ENCODE measurements around the gene DDX39A.
"Not testable (repeated sequence)": the region's sequence is repeated elsewhere in the genome, so short reads cannot be mapped to it uniquely, and the experiment has no call there.

Gene DDX39A

DNA sequence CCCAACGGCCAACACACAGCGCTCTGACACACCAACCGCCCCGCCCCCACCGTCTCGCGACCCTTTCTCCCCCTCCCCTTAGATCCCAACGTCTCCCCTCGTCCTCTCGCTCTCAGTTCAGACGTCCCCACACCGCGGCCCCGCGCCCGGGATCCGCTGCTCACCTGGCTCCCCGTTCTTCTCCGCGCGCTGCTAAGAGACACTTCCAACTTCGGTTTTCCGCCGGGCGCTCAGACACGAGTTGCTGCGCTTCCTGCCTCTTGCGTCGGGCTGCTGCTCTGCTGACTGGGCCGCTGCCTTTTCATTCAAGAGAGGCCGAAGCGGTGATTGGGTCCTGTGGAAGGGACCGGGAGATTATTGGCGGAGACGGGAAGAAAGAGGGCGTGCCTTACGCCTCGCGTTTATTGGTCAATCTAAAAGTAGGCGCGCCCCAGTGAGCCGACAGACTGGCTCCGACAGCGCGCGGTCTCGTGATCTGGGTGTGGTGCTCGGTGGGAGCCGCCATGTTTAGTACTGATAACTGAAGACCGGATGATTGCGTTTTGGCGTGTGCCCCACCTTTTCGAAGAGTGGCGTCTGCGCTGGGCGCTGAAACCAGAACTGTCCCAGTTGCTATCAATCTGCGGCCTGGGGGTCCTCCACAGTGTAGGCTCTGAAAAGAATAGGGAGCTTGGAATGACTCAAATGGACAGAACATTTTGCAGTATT, at the start of gene DDX39A:
Gene DDX39A (minus strand): TSS at position 236 of the 708 bp plus-strand sequence. CDS start 6,121 bp downstream, outside the sequence.
- DNase-seq: peak; percentile 78 to 97

DNA sequence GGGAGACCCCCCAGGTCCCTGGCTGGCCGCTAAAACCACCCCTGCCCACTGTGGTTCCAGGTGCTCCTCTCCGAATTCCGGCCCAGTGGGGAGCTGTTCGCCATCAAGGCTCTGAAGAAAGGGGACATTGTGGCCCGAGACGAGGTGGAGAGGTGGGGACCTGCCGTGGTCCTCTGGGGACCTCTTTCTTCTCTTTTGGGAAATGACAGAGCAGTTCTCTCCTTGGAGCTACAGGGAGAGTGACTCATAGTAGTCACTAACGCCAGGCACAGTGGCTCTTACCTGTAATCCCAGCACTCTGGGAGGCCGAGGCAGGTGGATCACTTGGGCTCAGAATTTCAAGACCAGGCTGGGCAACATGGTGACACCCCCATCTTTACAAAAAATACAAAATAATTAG, 48.7 kb upstream of the DDX39A start:
- DNase-seq: no peak

DNA sequence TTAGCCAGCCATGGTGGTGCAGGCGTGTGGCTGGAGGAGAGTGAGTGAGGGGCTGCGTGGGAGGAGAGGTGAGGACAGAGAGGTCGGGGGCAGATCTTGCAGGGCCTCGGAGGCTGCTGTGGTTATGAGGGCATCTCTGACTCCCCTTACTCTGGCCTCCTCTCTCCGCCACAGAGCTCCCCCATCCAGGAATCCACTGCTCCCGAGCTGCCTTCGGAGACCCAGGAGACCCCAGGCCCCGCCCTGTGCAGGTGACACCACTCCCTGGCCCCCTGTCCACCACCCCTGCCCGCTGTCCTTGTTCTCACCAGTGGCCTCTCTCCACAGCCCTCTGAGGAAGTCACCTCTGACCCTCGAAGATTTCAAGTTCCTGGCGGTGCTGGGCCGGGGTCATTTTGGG, 48.2 kb upstream of the DDX39A start:
- no peak for DNase-seq

GRCh38 chr19:14463747-14464146, 44.6 kb upstream of the DDX39A start:
- DNase-seq: no peak

GRCh38 chr19:14462401-14462800, 43.3 kb upstream of the DDX39A start:
- DNase-seq: not testable (repeated sequence)

DNA sequence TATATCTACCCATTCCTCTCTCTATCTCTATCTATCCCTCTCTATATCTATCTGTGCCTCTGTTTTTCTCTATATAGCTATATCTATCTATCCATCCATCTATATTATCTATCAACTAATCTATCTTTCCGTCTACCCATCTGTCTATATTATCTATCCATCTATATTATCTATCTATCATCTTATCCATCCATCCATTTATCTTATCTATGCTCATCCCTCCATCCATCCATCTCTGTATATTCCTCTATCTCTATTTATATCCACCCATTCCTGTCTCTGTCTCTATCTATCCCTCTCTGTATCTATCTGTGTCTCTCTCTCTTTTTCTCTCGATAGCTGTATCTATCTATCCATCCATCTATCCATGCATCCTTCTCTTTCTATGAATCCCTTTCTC, 41.8 kb upstream of the DDX39A start:
- DNase-seq: no peak

DNA sequence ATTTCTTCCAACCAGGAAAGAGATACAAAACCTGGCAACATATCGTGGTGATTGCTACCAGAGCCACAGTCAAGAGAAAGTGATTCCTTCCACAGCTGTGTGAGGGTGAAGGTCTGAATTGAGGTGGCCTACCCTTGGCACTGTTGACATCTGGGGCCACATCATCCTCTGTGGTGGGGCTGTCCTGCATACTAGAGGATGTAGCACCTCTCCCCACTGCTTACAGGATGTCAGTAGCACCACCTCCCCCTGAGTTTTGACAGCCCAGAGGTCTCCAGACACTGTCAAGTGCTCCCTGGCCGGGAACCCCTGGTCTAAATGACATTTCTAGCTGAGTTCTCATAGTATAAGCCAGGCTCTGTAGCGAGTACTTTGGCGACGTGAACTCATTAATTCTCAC, 40.6 kb upstream of the DDX39A start:
- DNase-seq: no peak

DNA sequence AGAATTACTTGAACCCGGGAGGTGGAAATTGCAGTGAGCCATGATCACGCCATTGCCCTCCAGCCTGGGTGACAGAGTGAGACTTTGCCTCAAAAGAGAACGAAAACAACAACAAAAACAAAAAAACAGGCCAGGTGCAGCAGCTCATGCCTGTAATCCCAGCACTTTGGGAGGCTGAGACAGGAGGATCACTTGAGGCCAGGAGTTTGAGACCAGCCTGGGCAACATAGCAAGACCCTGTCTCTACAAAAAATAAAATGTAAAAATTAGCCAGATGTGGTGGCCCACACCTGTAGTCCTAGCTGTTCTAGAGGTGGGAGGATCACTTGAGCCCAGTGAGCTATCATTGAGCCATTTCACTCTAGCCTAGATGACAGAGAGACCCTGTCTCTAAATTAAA, 33.2 kb upstream of the DDX39A start:
- not testable (repeated sequence) for DNase-seq

DNA sequence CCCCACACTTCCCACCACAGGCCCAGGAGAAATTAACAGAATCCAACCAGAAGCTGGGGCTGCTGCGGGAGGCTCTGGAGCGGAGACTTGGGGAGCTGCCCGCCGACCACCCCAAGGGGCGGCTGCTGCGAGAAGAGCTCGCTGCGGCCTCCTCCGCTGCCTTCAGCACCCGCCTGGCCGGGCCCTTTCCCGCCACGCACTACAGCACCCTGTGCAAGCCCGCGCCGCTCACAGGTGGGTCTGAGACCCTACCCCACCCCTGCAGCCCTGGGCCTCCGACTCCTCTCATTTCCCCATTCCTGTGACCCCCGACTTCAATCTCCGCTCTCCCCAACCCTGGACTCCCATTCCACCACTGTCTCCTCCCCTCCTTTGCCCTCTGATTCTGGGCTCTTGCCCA, 31.7 kb upstream of the DDX39A start:
- no peak for DNase-seq

GRCh38 chr19:14450168-14450874, 31.2 kb upstream of the DDX39A start:
- DNase-seq: no peak

DNA sequence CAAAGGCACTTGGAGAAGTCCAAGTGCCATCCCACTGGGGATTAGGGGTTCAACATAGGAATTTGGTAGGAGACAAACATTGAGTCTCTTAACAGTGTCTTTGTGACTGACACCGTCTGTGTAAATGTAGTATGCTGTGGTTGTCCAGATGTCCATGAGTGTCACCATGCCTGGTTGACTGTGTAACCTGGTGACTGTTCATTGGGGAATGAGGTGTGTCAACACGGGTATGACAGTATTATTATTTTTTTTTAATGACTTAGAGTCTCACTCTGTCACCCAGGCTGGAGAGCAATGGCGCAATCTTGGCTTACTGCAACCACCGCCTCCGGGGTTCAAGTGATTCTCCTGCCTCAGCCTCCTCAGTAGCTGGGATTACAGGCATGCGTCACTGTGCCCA, 30.2 kb upstream of the DDX39A start:
- DNase-seq: no peak

GRCh38 chr19:14446336-14447036, 27.3 kb upstream of the DDX39A start:
- DNase-seq: no peak

GRCh38 chr19:14443632-14444216, 24.6 kb upstream of the DDX39A start:
- no peak for DNase-seq

- DNase-seq: no peak
Measured at GRCh38 chr19:14442891-14443631, 23.9 kb upstream of the DDX39A start.

GRCh38 chr19:14441041-14441938, 22.1 kb upstream of the DDX39A start:
- no peak for DNase-seq

DNA sequence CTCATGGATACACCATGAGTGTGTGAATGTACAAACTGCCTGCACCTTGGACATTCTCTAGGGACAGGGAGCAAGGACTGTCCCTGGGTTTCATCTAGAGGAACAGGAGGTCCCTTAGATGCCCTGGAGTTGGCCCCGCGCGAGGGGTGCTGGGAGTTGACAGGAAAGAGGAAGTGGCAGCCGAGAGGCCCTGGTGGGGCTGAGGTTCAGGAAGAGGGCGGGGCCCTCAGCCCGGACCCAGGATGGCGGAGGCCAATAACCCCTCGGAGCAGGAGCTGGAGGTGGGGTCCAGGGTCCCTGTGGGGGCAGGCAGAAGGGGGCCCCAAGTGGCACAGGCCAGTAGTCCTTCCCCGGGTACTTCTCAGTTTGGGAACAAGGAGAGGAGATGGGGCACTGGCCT, 20.9 kb upstream of the DDX39A start:
- no peak for DNase-seq

DNA sequence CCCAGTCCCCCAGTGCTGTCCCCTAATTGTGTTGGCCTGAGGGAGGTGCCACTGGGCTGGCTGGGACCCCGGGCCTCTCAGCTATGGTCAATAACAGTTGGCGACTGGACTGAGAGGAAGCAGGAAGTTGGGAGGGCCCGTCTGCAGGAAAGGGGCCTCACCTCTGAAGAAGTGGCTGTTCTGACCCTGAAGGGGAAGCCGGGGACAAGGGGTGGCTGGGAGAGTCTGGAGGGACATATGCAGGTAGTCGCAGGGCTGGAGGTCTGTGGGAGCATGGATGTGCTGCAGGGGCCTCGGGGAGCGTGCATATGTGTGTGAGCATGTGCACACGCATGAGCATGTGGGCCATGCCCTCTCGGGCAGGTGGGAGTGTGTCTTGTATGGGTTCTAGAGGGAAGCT, 19.9 kb upstream of the DDX39A start:
- no peak for DNase-seq

GRCh38 chr19:14437578-14438140, 18.5 kb upstream of the DDX39A start:
- no peak for DNase-seq

GRCh38 chr19:14435320-14436050, 16.3 kb upstream of the DDX39A start:
- no peak for DNase-seq

GRCh38 chr19:14434543-14435319, 15.6 kb upstream of the DDX39A start:
- no peak for DNase-seq
